ENCODE measurements around the gene SNUPN. TPM values are rescaled to one million over a fixed set of nuclear protein-coding genes. Genes with fewer than 3 reads are reported as not detected.

The SNUPN gene
- total RNA-seq, 2 experiments from 2014 or later: 28.2 to 28.5 TPM

DNA sequence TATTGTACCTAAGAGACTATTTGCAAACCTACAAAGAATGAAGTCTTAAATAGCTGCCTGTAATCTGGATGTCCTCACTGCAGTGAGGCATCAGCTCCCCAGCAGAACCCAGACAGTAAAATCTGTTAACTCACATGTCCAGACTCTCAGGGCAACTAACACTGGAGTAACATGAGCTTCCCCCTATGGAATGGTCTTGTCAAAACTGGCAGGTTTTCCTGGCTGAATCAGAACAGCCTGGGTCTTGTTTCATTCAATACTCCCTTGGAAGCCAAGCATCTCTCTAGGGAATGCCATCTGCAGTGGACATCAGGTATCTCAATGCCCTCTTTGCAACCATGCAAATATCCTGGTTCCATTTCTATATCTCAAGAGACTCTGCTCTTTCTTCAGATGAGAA lies 70.8 kb downstream of the SNUPN start:
- Mint-ChIP-seq H3K27me3 (no peaks in the 10 kb centered on the region), H3K27ac (no peak overlapping the region), H3K4me3 (no peak overlapping the region), H3K4me1 (ENCODE audit: low read depth) (no peaks in the 10 kb centered on the region), H3K9me3 (no peaks in the 10 kb centered on the region), H3K36me3 (ENCODE audit: low read depth) (no peaks in the 10 kb centered on the region)
- TF ChIP-seq, protein P1, sequence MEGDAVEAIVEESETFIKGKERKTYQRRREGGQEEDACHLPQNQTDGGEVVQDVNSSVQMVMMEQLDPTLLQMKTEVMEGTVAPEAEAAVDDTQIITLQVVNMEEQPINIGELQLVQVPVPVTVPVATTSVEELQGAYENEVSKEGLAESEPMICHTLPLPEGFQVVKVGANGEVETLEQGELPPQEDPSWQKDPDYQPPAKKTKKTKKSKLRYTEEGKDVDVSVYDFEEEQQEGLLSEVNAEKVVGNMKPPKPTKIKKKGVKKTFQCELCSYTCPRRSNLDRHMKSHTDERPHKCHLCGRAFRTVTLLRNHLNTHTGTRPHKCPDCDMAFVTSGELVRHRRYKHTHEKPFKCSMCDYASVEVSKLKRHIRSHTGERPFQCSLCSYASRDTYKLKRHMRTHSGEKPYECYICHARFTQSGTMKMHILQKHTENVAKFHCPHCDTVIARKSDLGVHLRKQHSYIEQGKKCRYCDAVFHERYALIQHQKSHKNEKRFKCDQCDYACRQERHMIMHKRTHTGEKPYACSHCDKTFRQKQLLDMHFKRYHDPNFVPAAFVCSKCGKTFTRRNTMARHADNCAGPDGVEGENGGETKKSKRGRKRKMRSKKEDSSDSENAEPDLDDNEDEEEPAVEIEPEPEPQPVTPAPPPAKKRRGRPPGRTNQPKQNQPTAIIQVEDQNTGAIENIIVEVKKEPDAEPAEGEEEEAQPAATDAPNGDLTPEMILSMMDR (IDR thresholded peaks at IDR 0.05): no peak
- POLR2A ChIA-PET: no interaction called here
- DNase-seq (no peak), ATAC-seq (no peak)
- CTCF ChIA-PET: interaction anchor here (1.1 kb wide), 1 partner anchor 187 kb away, joined by 4 read pairs; the partner anchor contains the start of gene MAN2C1
- intact Hi-C loops (cut with micrococcal nuclease): no loop called here

DNA sequence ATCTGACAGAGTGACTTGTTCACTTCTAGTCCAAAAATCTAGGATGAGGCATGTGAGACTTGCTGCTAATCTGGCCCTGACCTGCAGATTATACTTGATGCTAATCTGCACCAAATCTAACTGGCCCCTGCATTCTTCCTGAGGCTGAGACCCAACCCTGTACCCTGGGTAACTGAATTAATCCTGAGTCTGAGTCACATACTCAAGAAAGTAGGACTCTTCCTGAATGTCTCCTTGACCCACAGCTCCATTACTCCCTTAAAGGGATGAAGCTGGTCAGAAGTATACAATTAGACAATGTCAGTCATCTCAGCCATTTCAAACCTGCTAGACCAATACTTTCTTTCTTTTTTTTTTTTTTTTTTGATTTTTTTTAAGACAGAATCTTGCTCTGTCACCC lies 71.9 kb downstream of the SNUPN start:
- no peak overlapping the region for H3K27ac Mint-ChIP-seq
- no peaks in the 10 kb centered on the region for H3K27me3 Mint-ChIP-seq
- ATAC-seq: no peak
- H3K36me3 Mint-ChIP-seq (ENCODE audit: low read depth): no peaks in the 10 kb centered on the region
- DNase-seq: no peak
- TF ChIP-seq, protein P1 (IDR thresholded peaks at IDR 0.05): no peak
- ChIA-PET POLR2A (no interaction called here), CTCF (interaction anchor here (1.3 kb wide), 1 partner anchor 186 kb away, joined by 3 read pairs; no protein-coding TSS in a partner anchor)
- H3K4me1 Mint-ChIP-seq (ENCODE audit: low read depth): no peaks in the 10 kb centered on the region
- H3K9me3 Mint-ChIP-seq: no peaks in the 10 kb centered on the region
- H3K4me3 Mint-ChIP-seq: no peak overlapping the region
- intact Hi-C loops (cut with micrococcal nuclease): no loop called here

DNA sequence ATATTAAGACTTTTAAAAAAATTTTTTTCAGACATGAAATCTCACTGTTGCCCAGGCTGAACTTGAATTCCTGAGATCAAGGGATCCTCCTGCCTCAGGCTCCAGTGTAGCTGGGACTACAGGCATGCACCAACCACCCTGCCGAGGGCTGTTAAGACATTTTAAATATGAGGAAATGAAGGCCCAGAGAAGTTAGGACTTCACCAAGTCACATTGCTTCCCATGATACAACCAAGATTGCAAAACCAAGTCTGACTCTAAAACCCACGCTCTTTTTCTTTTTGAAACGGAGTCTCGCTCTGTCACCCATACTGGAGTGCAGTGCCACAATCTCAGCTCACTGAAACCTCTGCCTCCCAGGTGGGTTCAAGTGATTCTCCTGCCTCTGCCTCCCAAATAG lies 74.4 kb downstream of the SNUPN start:
- no peaks in the 10 kb centered on the region for H3K9me3 Mint-ChIP-seq
- no peak overlapping the region for H3K4me3 Mint-ChIP-seq
- no peaks in the 10 kb centered on the region for H3K27me3 Mint-ChIP-seq
- ChIA-PET POLR2A (no interaction called here), CTCF (interaction anchor here (0.6 kb wide), 1 partner anchor 532 kb away, joined by 5 read pairs; no protein-coding TSS in a partner anchor)
- no peak for DNase-seq
- H3K27ac Mint-ChIP-seq: no peak overlapping the region
- peaks cover 4% of the 10 kb centered on the region for H3K4me1 Mint-ChIP-seq (ENCODE audit: low read depth)
- H3K36me3 Mint-ChIP-seq (ENCODE audit: low read depth): no peaks in the 10 kb centered on the region
- intact Hi-C loops (cut with micrococcal nuclease): no loop called here
- TF ChIP-seq, protein P1 (IDR thresholded peaks at IDR 0.05): no peak
- no peak for ATAC-seq

Other genes with a start within 250 kb of the SNUPN start
- 10 to 100 TPM; 67.5 to 72.4 TPM for gene SIN3A, start 174.0 kb downstream of the SNUPN start, total RNA-seq
- gene PTPN9, start 46.4 kb downstream of the SNUPN start, total RNA-seq: 10 to 100 TPM; 12.3 to 12.9 TPM
- 100 to 1,000 TPM; 101 to 105 TPM for gene IMP3, start 14.5 kb upstream of the SNUPN start, total RNA-seq
- gene SNX33, start 22.2 kb upstream of the SNUPN start, total RNA-seq: 1 to 10 TPM; 1.7 to 1.8 TPM
- gene CSPG4, start 87.1 kb upstream of the SNUPN start, total RNA-seq: not detected
- 10 to 100 TPM; 19.4 to 20.0 TPM for gene UBE2Q2, start 217.7 kb upstream of the SNUPN start, total RNA-seq

All from activated CD8-positive, alpha-beta T cell treated with anti-CD3 and anti-CD28 coated beads for 36 hours (primary cell).